ENCODE measurements around the gene ADGRL1.

ADGRL1 gene

DNA sequence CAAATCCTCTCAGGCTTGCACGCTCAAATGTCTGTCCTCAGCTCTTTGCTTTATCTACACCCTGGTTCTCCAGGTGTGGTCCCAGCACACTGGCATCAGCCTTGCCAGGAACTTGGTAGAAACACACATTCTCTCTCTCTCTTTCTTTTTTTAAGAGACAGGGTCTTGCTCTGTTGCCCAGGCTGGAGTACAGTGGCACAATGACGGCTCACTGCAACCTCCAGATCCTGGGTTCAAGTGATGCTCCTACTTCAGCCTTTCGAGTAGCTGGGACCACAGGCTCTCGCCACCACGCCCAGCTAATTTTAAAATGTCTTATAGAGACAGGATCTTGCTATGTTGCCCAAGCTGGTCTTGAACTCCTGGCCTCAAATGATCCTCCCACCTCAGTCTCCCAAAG, 20.8 kb downstream of the ADGRL1 start:
- no peak overlapping the region for H3K27ac ChIP-seq (ENCODE audit: low read length, poor library complexity, severe bottlenecking)
- H3K23ac ChIP-seq (ENCODE audit: low read length in 2 of 2), result no peak overlapping the region
- H3K4me2 ChIP-seq (ENCODE audit: low read length, poor library complexity, severe bottlenecking), result no peak overlapping the region
- H2BK120ac ChIP-seq (ENCODE audit: low read depth, low read length), result no peak overlapping the region
- WGBS, result 92% methylated on average over 5 of the region's 5 CpGs
- no peak overlapping the region for H3K9ac ChIP-seq (ENCODE audit: low read length)
- no peak overlapping the region for H2AK5ac ChIP-seq (ENCODE audit: low read length, severe bottlenecking)
- H4K8ac ChIP-seq (ENCODE audit: low read length), result no peak overlapping the region
- no peak overlapping the region for H4K91ac ChIP-seq (ENCODE audit: low read length)
- no peak overlapping the region for H2AFZ ChIP-seq (ENCODE audit: low read depth, low read length)
- peaks cover 0 to 23% of the 10 kb centered on the region in 2 experiments for H3K36me3 ChIP-seq (ENCODE audit: control insufficient read depth in 1 of 2, insufficient read depth in 2 of 2, low read depth in 1 of 2, low read length in 2 of 2)
- H3K4ac ChIP-seq (ENCODE audit: low read depth in 1 of 2, low read length in 2 of 2), result no peak overlapping the region
- no peak overlapping the region for H3K4me3 ChIP-seq (ENCODE audit: insufficient read depth in 1 of 2, low read depth in 1 of 2, low read length in 2 of 2)
- H3K4me1 ChIP-seq (ENCODE audit: control insufficient read depth, insufficient read depth, low read depth, low read length), result no peaks in the 10 kb centered on the region
- H3K27me3 ChIP-seq (ENCODE audit: control insufficient read depth in 1 of 2, insufficient read depth in 1 of 2, low read length in 2 of 2), result no peaks in the 10 kb centered on the region
- H3K79me1 ChIP-seq (replicated peaks; ENCODE audit: low read length, poor library complexity, severe bottlenecking), result peaks cover 37% of the 10 kb centered on the region
- no peak overlapping the region for H2BK12ac ChIP-seq (ENCODE audit: low read length in 2 of 2)
- H2BK15ac ChIP-seq (ENCODE audit: low read depth, poor library complexity, severe bottlenecking), result no peak overlapping the region
- no peak overlapping the region for H3K18ac ChIP-seq (ENCODE audit: low read depth in 1 of 2, low read length in 2 of 2)
- no peaks in the 10 kb centered on the region for H3K9me3 ChIP-seq (ENCODE audit: control insufficient read depth, low read length)
- DNase-seq, result no peak
- no peak overlapping the region for H2BK5ac ChIP-seq (ENCODE audit: low read depth, low read length, poor library complexity, severe bottlenecking)
- no peak overlapping the region for H3K14ac ChIP-seq (ENCODE audit: low read length in 2 of 2)

DNA sequence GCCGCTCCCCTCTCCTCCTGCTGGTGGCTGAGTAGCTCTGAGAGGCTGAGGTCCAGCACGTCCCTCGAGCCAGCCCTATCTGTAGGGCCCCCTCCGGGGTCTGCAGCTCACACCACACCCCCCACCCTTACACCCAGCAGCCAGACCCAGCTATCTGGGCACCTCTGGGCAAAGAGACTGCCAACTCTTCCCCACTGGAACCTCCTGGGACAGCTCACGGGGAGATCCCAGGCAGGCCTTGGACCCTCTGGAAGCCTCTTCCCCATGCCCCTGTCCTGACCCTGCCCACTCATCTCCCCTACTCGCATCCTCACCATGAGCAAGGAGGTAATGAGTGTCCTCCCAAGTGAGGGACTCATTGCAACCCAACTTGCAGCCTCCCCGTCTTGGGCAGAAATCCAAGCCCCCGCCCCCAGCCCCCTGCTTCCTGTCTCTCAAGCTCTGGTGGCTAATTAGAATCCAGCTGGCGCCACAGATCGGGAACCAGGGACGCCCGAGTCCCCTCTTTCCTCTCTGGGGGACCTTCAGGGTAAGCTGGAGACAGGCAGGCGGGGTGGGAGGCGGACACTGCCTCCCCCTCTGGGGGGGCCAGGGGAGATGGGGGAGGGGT, 22.1 kb downstream of the ADGRL1 start:
- WGBS, result 77% methylated on average over 12 of the region's 14 CpGs
- H2BK120ac ChIP-seq (ENCODE audit: low read depth, low read length), result no peak overlapping the region

DNA sequence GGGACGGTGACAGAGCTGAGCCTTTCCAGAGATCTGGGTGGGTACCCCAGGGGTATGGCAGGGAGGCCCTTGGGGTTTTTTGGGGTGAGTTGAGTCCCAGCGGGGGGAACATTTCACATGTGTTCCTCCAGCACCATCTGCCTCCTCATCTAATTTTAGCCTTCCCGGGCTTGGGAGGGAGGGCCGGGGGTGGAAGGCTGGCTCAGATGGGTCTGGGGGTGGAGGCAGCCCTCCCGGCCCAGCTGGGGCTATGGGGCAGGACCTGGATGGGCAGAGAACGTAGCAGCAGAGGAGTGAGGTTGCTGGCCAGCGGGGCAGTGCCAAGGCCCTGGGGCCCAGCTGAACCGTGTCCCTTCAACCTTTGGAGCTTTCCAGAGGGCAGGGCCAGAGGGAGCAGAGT, 23.5 kb downstream of the ADGRL1 start:
- Histone ChIP-seq H3K27me3 (ENCODE audit: control insufficient read depth in 1 of 2, insufficient read depth in 1 of 2, low read length in 2 of 2) (no peaks in the 10 kb centered on the region), H3K27ac (ENCODE audit: low read length, poor library complexity, severe bottlenecking) (no peak overlapping the region), H3K14ac (ENCODE audit: low read length in 2 of 2) (no peak overlapping the region), H3K4ac (ENCODE audit: low read depth in 1 of 2, low read length in 2 of 2) (no peak overlapping the region), H3K79me1 (replicated peaks; ENCODE audit: low read length, poor library complexity, severe bottlenecking) (peaks cover 27% of the 10 kb centered on the region), H3K36me3 (ENCODE audit: control insufficient read depth in 1 of 2, insufficient read depth in 2 of 2, low read depth in 1 of 2, low read length in 2 of 2) (peaks cover 0 to 24% of the 10 kb centered on the region in 2 experiments), H2BK12ac (ENCODE audit: low read length in 2 of 2) (no peak overlapping the region), H3K9me3 (ENCODE audit: control insufficient read depth, low read length) (no peaks in the 10 kb centered on the region), H3K9ac (ENCODE audit: low read length) (no peak overlapping the region), H2AK5ac (ENCODE audit: low read length, severe bottlenecking) (no peak overlapping the region), H2BK120ac (ENCODE audit: low read depth, low read length) (no peak overlapping the region), H3K4me3 (ENCODE audit: insufficient read depth in 1 of 2, low read depth in 1 of 2, low read length in 2 of 2) (no peak overlapping the region), H2AFZ (ENCODE audit: low read depth, low read length) (no peak overlapping the region), H3K4me2 (ENCODE audit: low read length, poor library complexity, severe bottlenecking) (no peak overlapping the region), H3K23ac (ENCODE audit: low read length in 2 of 2) (no peak overlapping the region), H4K8ac (ENCODE audit: low read length) (no peak overlapping the region), H3K4me1 (ENCODE audit: control insufficient read depth, insufficient read depth, low read depth, low read length) (no peaks in the 10 kb centered on the region), H2BK15ac (ENCODE audit: low read depth, poor library complexity, severe bottlenecking) (no peak overlapping the region), H3K18ac (ENCODE audit: low read depth in 1 of 2, low read length in 2 of 2) (no peak overlapping the region), H4K91ac (ENCODE audit: low read length) (no peak overlapping the region), H2BK5ac (ENCODE audit: low read depth, low read length, poor library complexity, severe bottlenecking) (no peak overlapping the region)
- WGBS, result 94% methylated on average over 6 of the region's 8 CpGs
- no peak for DNase-seq

More for the DNA sequence above, 22.1 kb downstream of the ADGRL1 start:
- Histone ChIP-seq H4K8ac (ENCODE audit: low read length) (no peak overlapping the region), H3K36me3 (ENCODE audit: control insufficient read depth in 1 of 2, insufficient read depth in 2 of 2, low read depth in 1 of 2, low read length in 2 of 2) (peaks cover 0 to 23% of the 10 kb centered on the region in 2 experiments), H3K27me3 (ENCODE audit: control insufficient read depth in 1 of 2, insufficient read depth in 1 of 2, low read length in 2 of 2) (no peaks in the 10 kb centered on the region), H3K4me1 (ENCODE audit: control insufficient read depth, insufficient read depth, low read depth, low read length) (no peaks in the 10 kb centered on the region), H3K4me2 (ENCODE audit: low read length, poor library complexity, severe bottlenecking) (no peak overlapping the region), H3K27ac (ENCODE audit: low read length, poor library complexity, severe bottlenecking) (no peak overlapping the region), H3K14ac (ENCODE audit: low read length in 2 of 2) (no peak overlapping the region), H3K4ac (ENCODE audit: low read depth in 1 of 2, low read length in 2 of 2) (no peak overlapping the region), H3K9ac (ENCODE audit: low read length) (no peak overlapping the region), H3K9me3 (ENCODE audit: control insufficient read depth, low read length) (no peaks in the 10 kb centered on the region), H3K23ac (ENCODE audit: low read length in 2 of 2) (no peak overlapping the region), H3K79me1 (replicated peaks; ENCODE audit: low read length, poor library complexity, severe bottlenecking) (peaks cover 35% of the 10 kb centered on the region), H4K91ac (ENCODE audit: low read length) (no peak overlapping the region), H2BK5ac (ENCODE audit: low read depth, low read length, poor library complexity, severe bottlenecking) (no peak overlapping the region), H3K4me3 (ENCODE audit: insufficient read depth in 1 of 2, low read depth in 1 of 2, low read length in 2 of 2) (peak overlapping the region in 1 of 2 experiments; percentile 4), H2BK12ac (ENCODE audit: low read length in 2 of 2) (no peak overlapping the region), H3K18ac (ENCODE audit: low read depth in 1 of 2, low read length in 2 of 2) (no peak overlapping the region), H2AK5ac (ENCODE audit: low read length, severe bottlenecking) (no peak overlapping the region), H2AFZ (ENCODE audit: low read depth, low read length) (no peak overlapping the region), H2BK15ac (ENCODE audit: low read depth, poor library complexity, severe bottlenecking) (no peak overlapping the region)
- DNase-seq, result no peak

DNA sequence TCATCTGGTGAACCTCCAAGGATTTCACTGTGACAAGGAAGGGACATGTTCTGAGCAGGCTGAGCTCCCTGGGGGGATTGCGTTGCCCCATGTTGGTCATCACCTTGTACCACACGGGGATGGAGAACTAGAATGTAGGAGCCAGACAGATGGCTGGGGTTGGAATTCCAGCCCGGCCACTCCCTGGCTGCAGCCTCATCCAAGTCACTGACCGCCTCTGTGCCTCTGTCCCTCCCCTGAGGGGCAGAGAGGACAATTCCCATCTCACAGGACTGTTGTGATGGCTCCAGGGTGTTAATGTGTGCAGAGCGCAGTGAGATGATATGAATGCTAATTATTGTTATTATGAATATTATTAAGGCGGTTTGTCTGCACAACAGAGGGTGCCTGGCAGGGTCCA, 24.1 kb downstream of the ADGRL1 start:
- peaks cover 0 to 29% of the 10 kb centered on the region in 2 experiments for H3K36me3 ChIP-seq (ENCODE audit: control insufficient read depth in 1 of 2, insufficient read depth in 2 of 2, low read depth in 1 of 2, low read length in 2 of 2)
- no peak overlapping the region for H3K4me2 ChIP-seq (ENCODE audit: low read length, poor library complexity, severe bottlenecking)
- no peak overlapping the region for H3K4ac ChIP-seq (ENCODE audit: low read depth in 1 of 2, low read length in 2 of 2)
- no peak overlapping the region for H3K23ac ChIP-seq (ENCODE audit: low read length in 2 of 2)
- no peak overlapping the region for H4K8ac ChIP-seq (ENCODE audit: low read length)
- no peaks in the 10 kb centered on the region for H3K9me3 ChIP-seq (ENCODE audit: control insufficient read depth, low read length)
- no peak overlapping the region for H2BK120ac ChIP-seq (ENCODE audit: low read depth, low read length)
- no peak overlapping the region for H4K91ac ChIP-seq (ENCODE audit: low read length)
- DNase-seq, result no peak
- H3K14ac ChIP-seq (ENCODE audit: low read length in 2 of 2), result no peak overlapping the region
- H3K79me1 ChIP-seq (replicated peaks; ENCODE audit: low read length, poor library complexity, severe bottlenecking), result peaks cover 25% of the 10 kb centered on the region
- no peaks in the 10 kb centered on the region for H3K4me1 ChIP-seq (ENCODE audit: control insufficient read depth, insufficient read depth, low read depth, low read length)
- no peak overlapping the region for H3K18ac ChIP-seq (ENCODE audit: low read depth in 1 of 2, low read length in 2 of 2)
- H2BK12ac ChIP-seq (ENCODE audit: low read length in 2 of 2), result no peak overlapping the region
- H2BK5ac ChIP-seq (ENCODE audit: low read depth, low read length, poor library complexity, severe bottlenecking), result no peak overlapping the region
- no peak overlapping the region for H2AFZ ChIP-seq (ENCODE audit: low read depth, low read length)
- H2AK5ac ChIP-seq (ENCODE audit: low read length, severe bottlenecking), result no peak overlapping the region
- 96% methylated on average over 6 of the region's 6 CpGs for WGBS
- no peak overlapping the region for H3K27ac ChIP-seq (ENCODE audit: low read length, poor library complexity, severe bottlenecking)
- H3K27me3 ChIP-seq (ENCODE audit: control insufficient read depth in 1 of 2, insufficient read depth in 1 of 2, low read length in 2 of 2), result no peaks in the 10 kb centered on the region
- H2BK15ac ChIP-seq (ENCODE audit: low read depth, poor library complexity, severe bottlenecking), result no peak overlapping the region
- H3K4me3 ChIP-seq (ENCODE audit: insufficient read depth in 1 of 2, low read depth in 1 of 2, low read length in 2 of 2), result no peak overlapping the region
- H3K9ac ChIP-seq (ENCODE audit: low read length), result no peak overlapping the region

Data from mesenchymal stem cell (in vitro differentiated cells and primary cell).